ENCODE data around the gene STH.

Gene STH

DNA sequence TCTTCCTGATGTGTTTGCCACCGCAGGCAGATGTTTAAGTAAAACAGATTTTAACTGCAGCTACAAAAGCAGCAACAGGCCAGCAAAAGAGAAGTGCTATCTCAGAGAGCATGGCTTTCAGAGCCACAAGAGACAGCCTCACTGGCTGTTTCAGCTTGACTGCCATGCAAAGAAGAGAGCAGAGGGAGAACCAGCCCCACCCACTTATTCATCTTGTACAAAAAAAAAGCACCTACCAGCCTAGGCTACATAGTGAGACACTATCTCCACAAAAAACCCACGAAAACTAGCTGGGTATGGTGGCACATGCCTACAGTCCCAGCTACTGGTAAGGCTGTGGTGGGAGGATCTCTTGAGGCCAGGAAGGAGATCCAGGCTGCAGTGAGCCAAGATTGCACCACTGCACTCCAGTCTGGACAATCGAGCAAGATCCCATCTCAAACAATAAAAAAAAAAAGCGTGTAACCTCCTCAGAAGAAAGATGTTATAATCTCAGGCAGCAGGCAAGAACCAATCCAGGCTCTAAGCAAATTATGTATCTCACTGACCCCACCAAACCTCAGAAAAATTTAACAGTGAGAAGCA, 30.0 kb downstream of the STH start:
- no peak for DNase-seq

DNA sequence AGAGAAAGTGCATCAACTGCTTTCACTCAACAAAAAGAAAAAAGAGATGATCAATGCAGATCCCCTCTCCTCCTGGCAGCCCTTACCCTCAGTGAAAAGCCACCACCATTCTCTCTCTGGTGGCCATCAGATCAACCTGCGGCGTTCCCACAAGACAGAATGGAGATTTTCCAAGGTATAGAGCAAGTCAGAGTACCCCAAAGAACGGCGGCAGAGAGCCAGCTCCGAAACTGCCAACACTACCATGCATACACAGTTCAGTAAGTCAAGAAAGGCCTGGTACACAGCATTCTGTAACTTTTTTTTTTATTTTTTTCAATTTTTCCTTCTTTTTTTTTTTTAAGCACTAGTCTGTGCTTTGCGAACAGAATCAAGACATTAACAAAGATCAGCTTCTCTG, 30.6 kb downstream of the STH start:
- no peak for DNase-seq

DNA sequence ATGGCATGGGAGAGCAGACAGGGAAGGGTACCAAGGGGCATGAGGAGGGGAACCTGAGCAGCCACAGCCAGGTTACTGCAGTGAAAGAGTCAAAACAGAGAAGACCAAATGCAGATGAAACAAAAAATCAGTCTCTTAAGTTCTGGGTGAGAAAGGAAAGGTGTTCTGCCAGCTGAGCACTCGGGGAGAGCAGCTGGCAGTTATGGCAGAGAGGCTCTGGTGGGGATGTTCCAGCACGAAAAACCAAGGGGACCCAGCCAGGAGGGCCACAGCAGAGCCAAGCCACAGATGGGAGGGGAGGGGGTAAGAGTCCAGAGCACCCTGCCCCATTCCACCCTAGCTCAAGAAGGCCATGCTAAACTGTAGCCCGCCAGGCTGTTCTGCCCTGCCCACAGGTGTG, 31.7 kb downstream of the STH start:
- no peak for DNase-seq

DNA sequence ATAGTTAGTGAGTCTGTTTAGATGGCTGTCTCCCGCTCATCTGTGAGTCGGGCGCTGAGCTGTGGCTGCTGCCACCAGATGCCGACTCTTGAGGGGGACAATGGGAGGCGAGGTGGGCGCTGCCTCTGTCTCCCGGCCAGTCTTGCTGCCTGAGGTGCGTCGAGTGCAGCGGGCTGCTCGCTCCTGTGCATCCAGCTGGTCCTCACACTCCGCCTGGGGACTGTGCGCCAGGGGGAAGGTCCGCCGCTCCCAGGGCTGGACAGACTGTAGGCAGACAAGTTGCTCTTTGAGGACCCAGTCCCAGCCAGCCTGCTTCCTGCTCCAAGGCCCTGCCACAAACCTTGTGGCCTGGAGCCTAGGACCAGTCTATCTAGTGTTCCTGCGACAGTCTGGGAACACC, 32.4 kb downstream of the STH start:
- DNase-seq = no peak

DNA sequence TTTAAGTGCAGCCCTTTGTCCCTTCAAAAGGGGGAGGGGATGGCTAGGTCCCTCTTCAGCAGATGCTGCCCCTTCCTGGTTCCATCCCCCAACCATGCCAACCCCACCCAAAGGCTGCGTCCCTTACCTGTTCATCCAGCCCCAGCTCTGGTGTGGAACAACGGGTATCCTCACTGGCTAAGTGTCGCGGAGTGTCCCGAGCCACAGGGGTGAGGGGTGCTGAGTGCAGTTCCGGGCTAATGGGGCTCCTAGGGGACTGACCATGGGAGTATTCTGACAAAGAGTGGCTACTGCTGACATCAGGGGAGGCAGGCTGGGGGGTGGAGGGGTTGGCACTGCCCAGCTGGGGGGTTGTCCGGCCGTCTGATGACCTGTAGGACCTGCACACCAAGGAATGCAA, 32.9 kb downstream of the STH start:
- no peak for DNase-seq

DNA sequence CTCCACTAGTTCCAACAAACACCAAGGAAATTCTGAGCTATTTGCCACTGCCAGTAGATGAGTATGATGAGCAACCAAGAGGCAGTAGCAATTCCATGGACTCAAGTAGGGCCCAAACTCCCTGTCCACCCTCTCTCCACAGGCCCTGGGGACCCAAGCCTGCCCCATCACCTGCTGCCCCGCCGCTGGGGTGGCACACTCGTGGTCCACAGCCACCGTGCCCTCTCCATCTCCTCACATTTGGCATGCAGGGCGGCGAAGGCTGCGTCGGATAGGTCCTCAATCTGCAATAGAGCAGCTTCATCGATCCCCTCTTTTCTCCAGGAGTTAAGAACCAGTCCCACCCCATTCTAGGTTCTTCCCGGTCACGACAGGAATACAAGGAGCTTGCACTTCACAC, 33.9 kb downstream of the STH start:
- DNase-seq = no peak

DNA sequence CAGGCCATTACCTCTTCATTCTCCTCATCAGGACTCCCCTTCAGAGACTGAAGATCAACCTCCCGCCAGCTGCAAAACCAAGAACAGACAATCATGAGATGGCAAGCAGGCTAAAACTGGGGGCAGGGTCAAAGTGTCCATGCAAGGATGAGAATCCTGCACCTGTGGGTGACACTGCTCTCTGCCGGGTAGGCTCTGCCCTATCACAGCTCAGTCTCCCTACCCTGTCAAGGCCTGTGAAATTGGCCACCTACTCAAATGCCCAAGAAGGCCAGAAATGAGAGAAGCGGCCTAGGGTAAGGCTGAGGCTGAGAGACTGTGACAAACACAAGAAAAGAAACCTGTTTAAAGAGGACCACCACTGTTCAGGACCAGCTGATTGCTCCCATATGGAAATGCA, 34.3 kb downstream of the STH start:
- no peak for DNase-seq

DNA sequence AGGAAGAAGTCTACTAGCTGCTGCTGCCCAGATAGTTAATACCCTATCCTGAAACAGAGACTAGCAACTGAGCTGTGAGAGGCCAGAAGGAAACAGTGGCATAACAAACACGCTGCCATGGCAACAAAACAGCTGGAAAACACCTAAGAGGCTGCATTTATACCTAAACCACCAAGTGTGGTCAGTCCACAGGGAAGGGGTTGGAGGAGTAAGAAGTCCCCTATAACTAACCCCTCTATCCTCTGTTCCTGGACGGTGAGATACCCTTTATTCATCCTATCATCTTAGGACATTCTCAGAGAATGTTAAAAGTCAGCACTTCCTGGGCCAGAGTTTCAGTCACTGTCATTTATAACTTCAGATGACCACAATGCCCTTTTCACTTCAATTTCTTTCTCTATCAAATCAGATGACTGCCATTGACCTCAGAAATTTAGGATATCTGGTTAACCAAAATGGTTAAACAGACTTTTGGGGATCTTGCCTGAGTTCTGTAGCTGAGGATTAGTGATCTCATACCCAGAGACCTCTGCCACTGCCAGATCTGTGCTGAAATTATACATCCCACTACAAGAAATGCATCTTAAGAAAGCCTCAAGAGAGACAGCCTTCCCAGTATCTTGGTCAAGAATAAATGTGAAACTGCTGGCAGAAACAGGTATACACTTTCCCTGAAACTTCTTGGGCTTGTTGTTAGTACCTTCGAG, 36.2 kb downstream of the STH start:
- no peak for DNase-seq

DNA sequence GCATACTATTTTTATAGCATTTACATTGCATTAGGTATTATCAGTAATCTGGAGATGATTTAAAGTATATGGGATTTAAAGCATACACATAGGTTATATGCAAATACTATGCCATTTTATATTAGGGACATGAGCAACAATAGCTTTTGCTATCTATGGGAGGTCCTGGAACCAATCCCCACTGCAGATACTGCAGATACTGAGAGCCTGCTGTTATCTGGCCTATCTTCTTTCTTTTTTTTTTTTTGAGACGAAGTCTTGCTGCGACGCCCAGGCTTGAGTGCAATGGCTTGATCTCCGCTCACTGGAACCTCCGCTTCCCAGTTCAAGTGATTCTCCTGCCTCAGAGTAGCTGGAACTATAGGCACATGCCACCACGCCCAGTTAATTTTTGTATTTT, 37.4 kb downstream of the STH start:
- DNase-seq = no peak

DNA sequence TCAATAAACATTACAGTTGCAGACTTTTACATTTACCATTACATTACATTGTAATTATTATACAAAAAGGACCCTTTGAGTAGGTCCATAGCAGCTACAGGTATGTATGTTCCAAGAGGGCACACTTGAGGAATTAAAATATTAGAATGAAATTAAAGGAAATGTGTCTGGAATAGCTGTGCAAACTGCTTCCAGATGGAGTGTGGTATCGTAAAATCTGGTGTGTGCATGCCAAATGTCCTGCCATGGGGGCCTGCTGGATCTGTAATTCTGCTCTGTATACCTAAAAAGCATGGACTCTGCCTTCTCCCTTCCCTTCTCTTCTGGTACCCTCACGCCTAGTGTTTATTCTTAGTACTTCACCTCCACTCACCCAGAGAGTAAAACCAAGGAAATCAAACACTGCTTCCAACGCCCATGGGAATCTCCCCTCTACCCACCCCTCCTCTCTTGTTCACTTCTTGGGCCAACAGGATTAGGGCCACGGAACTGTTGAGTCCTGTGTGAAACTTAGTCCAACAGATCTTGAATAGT, 38.7 kb downstream of the STH start:
- no peak for DNase-seq

DNA sequence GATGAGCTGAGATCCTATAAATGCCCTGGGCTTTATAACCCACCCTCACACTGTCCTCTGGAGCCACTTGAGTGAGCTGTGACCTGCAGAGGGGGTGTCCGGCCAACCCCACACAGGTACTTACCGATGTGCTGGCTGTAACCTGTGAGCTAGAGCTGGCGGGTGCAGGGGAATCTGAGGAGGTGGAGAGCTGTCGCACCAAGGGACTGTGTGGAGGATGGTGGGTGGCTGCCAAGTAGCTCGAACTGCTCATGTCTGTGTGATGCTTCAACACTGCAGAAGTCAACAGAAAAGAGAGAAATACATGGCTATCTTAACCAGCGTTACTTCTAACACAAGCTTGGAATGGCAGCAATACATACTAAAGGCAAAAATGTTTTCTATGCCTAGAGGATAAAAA, 39.4 kb downstream of the STH start:
- no peak for DNase-seq

DNA sequence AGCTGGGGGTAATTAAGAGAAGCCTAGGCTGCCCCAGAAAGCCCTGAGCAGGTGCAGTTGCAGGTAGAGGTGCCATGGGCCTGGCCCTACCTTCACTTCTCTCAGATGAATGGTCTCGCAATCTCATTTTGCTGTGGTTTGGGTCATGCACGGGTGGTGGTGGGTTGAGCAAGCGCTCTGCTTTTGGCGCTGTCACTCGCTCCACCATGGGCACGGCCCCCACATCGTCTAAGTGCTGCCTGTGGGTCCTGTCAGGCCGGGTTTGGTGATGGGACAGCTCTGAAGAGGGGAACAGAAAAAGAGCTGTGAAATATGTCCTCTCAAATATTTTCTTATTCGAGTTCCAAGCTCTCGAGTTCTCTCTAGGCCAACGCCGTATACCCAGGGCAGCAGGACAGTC, 39.9 kb downstream of the STH start:
- DNase-seq = no peak

DNA sequence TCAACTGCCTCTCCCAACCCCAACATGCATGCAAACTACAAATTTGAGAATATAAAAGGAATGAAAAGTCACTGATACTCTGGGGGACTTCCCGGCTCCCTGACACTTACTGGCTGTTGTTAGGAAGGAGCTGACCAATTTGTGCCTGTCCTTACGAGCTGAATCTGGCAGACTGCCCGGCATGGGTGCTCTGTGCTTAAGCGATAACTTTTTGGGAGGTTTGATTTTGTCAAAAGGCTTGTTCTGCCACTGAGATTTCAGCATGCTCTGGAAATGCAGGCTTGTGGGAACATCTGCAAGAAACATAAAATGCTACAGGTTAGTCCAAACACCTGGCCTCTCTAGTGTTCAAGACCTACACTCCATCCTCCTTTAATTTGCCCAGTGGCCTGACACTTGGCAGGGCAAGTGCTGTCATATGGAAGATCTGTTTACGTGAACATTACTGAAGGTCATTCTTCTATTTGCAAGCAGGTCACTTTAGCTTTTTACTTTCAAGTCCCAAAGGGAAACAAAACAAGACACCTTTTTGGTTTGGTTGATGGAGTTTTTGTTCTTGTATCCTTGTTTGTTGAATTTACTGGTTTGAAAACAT, 40.6 kb downstream of the STH start:
- no peak for DNase-seq

DNA sequence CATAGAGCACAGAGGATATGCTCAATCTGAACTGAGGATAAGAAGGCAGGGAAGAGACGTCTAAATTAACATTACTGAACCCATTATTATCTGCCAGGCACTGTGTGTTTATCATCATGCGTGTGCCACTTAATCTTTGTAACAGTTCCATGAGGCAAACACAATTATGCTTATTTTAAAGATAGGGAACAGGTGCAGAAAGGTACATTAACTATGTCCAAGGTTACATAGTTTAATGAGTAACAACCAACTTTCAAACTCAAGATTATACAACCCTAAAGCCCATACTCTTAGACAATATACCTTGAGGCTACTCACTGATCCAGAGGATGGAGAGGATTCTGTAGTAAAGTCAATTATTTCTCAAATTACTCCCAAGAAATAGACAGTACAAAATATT, 43.2 kb downstream of the STH start:
- DNase-seq = no peak

DNA sequence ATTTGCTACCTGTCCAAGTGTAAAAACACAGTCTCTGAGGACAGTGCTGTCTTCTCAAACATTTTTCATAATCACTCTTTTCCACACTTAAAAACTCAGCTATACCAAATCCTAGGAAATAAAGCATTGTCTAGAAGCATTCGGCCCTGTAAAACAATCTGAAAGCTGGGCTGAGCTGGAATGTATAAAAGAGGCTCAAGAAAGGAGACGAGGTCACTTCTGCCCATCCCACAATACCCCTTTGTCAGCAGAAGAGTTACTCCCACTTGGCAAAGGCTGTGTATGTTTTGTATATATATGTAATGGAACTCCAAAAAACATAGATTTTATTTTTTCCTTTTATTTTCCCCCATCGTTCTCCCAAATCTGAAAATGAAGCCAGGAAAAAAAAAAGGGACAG, 43.9 kb downstream of the STH start:
- DNase-seq = no peak

DNA sequence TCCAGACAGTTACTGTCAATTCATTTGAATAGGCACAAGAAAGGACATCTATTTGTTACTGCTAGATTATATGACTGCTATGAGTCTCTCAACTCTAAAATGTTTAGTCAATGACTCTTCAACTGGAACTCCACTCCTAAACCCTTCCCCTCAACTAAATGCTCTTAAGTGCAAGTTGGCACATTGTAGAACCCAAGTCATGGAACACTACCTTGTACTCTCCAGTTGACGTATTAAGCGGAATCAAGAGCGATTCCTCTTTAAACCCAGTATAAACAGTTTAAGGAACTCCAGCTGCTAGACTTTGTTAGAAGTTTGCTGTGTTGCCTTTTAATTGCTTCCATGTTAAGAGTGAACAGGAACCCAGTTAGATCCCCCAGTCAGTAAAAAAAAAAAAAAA, 44.6 kb downstream of the STH start:
- DNase-seq = no peak

DNA sequence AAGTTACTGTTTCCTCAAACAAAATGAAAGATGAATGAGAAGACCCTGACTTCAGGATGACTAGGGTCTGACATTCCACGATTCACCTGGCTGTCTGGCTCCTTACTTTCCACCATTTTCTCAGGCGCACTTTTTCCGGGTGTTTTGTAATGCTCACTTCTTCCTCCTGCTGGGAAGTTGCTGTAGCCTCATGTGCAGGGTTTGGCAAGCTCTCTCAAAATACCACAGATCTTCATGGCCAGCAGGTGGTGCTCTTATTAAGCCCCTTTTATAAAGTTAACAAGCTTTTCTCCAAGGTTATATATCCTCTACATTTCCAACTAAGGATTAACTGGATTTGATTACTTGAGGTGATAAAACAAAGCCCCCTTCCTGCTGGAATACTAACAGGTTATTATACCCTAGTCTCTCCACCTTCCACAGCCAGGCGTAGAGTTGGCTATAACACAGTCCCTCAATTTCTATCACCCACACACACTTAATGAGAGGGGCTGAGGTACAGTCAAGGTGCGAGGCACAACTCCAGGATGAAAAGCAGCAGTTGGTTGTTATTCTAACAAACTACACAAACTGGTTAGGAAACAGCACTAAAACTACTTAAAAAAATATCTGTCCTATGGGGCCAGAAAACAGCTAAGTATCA, 45.4 kb downstream of the STH start:
- DNase-seq = peak; percentile 51 to 74

DNA sequence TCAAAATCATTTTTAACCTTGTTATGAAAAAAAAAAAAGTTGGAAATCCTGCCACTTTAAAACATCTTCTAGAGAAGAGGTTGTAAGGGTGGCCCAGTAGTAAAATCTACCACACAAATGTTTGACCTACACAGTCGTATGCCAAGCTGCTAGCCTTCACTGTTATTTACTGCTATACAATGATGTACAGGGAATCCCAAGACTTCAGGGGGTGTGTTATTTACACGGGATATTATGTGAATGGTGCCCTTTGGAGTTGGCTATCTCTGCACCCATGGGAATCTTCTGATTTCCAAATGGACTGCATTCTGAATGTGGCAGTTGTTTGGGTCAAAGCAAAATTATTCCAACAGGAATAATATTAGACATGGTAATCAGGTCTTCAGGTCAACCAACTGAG, 45.9 kb downstream of the STH start:
- no peak for DNase-seq

DNA sequence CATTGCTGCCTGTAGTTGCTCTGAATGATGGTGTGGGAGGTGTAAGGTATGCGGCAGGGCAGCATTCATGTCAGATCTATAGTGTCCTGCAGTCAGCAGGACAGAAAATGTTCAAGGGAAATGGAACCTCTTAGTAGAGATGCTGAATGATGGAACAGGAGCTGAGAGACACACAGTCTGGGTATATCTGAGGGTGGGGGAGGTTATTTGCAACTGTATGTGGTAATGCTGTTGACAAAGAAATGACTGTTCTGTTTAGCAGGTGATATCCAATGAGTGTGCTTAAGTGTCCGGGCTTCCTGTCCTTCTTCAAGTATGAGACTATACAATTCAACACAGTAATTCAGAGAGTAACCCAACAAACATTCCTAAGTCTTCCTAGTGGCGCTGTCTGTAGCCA, 46.6 kb downstream of the STH start:
- no peak for DNase-seq

DNA sequence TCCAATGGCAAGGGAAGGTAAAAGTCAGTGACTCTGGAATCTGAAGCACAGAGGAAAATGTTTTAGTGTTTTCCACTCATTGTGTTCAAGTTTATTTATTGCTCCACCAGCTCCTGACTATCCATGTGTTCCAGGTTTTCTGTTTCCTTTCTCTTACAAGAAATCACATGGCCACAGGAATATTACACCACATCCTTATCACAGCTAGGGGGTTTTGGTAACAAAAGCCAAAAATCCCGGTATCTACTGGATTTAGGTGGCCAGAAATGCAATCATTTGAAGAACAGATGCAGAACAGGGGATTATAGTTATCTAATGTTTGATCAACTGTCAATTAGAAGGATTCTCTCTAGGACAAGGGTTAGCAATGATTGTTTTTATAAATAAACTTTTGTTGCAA, 47.9 kb downstream of the STH start:
- DNase-seq = no peak

DNA sequence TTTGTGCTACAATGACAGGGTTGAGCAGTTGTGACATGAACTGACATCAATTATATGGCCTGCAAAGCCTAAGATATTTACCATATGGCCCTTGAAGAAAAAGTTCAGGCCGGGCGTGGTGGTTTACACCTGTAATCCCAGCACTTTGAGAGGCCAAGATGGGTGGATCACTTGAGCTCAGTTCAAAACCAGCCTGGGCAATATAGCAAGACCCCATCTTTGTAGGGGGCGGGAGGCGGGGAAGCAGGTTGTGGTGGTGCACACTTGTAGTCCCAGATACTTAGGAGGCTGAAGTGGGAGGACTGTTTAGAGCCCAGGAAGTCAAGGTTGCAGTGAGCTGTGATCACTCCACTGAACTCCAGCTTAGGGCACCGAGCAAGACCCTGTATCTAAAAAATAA, 48.3 kb downstream of the STH start:
- DNase-seq = no peak

DNA sequence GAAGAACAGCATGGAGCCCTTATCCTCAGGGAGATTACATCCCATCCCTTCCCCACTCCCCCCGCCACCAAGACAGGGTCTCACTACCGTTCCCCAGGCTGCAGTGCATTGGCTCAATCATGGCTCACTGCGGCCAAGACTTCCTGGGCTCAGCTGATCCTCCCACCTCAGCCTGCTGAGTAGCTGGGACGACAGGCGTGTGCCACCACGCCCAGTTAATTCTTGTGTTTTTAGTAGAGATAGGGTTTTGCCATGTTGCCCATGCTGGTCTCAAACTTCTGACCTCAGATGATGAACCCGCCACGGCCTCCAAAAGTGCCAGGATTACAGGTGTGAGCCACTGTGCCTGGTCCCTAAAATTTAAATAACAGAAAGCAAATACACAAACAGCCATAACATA, 48.8 kb downstream of the STH start:
- DNase-seq = no peak

Measured in NCI-H446 (cell line).